Left ventricle myocardium inferior (tissue), 1 donor: ENCODE results near the gene TNPO2. TPM values are rescaled to one million over a fixed set of nuclear protein-coding genes. Genes with fewer than 3 reads are reported as not detected.

ENCODE experiments used
- DNase-seq: peaks from one replicate; pipeline ENCODE4 v3.0.0-alpha.2; 2020
- H3K27ac ChIP-seq: fragments of 200-600 bp; replicated peaks from 2 replicates; pipeline ENCODE4 v1.8.0; 2021
- H3K27me3 ChIP-seq: fragments of 200-600 bp; 2 replicates; pipeline ENCODE4 v1.8.0; 2021; ENCODE audit warnings: low read depth
- H3K36me3 ChIP-seq: fragments of 200-600 bp; 2 replicates; pipeline ENCODE4 v1.8.0; 2021
- H3K4me1 ChIP-seq: fragments of 200-600 bp; 2 replicates; pipeline ENCODE4 v1.8.0; 2021
- H3K4me3 ChIP-seq: fragments of 200-600 bp; 2 replicates; pipeline ENCODE4 v1.8.0; 2021; ENCODE audit warnings: mild to moderate bottlenecking, moderate library complexity
- H3K9me3 ChIP-seq: fragments of 200-600 bp; replicated peaks from 2 replicates; pipeline ENCODE4 v1.8.0; 2021
- intact Hi-C: fragments of 100-400 bp; cut with micrococcal nuclease; formaldehyde crosslinking; loops from one replicate; pipeline ENCODE4 v1.11.0; 2022
- total RNA-seq: library from RNA; stranded (reverse); fragmentation: NEBNext Ultra II Directional; extraction: Animal tissue kit (Norgen Biotek cat#: 25700); gene quantifications from one replicate; pipeline ENCODE4 v1.2.1, GENCODE V29; 2021
- TF ChIP-seq, protein P1 (sequence below): fragments of 200-600 bp; IDR thresholded peaks from 2 replicates; pipeline ENCODE4 v1.8.0; 2021; ENCODE audit warnings: antibody characterized with exemption, mild to moderate bottlenecking, borderline replicate concordance
- donor health status: DM: no; HTN: yes; CAD: no; lungs with severe emphysema.

TNPO2 gene
- total RNA-seq, 1 donor from 2014 or later, result 33.1 TPM

DNA sequence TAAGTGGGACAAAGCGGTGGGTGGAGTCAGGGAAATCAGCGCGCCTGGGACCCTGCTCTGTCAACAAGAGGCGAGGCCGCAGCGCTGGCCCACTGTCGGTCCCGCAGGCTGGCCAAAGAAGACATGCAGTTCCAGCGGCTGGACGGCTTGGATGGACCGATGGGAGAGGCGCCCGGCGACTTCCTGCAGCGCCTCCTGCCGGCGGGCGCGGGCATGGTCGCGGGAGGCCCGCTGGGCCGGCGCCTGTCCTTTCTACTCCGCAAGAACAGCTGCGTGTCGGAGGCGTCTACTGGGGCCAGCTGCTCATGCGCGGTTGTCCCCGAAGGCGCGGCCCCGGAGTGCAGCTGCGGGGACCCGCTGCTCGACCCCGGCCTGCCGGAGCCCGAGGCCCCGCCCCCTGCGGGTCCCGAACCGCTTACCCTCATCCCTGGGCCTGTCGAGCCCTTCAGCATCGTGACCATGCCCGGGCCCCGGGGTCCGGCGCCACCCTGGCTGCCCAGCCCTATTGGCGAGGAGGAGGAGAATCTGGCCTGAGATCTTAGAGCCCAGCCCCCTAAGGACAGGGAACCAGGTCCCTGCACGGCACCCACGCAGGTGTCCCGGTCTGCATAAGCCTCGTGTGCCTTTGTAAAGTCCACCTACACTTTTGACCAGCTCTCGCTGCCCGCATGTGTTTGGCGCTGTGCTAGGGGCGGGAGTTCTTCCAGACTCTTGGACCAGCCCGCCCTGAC lies 34.0 kb upstream of the TNPO2 start:
- TF ChIP-seq, protein P1, sequence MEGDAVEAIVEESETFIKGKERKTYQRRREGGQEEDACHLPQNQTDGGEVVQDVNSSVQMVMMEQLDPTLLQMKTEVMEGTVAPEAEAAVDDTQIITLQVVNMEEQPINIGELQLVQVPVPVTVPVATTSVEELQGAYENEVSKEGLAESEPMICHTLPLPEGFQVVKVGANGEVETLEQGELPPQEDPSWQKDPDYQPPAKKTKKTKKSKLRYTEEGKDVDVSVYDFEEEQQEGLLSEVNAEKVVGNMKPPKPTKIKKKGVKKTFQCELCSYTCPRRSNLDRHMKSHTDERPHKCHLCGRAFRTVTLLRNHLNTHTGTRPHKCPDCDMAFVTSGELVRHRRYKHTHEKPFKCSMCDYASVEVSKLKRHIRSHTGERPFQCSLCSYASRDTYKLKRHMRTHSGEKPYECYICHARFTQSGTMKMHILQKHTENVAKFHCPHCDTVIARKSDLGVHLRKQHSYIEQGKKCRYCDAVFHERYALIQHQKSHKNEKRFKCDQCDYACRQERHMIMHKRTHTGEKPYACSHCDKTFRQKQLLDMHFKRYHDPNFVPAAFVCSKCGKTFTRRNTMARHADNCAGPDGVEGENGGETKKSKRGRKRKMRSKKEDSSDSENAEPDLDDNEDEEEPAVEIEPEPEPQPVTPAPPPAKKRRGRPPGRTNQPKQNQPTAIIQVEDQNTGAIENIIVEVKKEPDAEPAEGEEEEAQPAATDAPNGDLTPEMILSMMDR, result peak; percentile 90
- Histone ChIP-seq H3K27me3 (peaks cover 30% of the 10 kb centered on the region), H3K9me3 (no peaks in the 10 kb centered on the region), H3K27ac (peak overlapping the region; percentile 70), H3K4me3 (peak overlapping the region; percentile 60), H3K36me3 (no peaks in the 10 kb centered on the region), H3K4me1 (peaks cover 28% of the 10 kb centered on the region)
- intact Hi-C loops, result no loop called here
- DNase-seq, result peak; percentile 61

DNA sequence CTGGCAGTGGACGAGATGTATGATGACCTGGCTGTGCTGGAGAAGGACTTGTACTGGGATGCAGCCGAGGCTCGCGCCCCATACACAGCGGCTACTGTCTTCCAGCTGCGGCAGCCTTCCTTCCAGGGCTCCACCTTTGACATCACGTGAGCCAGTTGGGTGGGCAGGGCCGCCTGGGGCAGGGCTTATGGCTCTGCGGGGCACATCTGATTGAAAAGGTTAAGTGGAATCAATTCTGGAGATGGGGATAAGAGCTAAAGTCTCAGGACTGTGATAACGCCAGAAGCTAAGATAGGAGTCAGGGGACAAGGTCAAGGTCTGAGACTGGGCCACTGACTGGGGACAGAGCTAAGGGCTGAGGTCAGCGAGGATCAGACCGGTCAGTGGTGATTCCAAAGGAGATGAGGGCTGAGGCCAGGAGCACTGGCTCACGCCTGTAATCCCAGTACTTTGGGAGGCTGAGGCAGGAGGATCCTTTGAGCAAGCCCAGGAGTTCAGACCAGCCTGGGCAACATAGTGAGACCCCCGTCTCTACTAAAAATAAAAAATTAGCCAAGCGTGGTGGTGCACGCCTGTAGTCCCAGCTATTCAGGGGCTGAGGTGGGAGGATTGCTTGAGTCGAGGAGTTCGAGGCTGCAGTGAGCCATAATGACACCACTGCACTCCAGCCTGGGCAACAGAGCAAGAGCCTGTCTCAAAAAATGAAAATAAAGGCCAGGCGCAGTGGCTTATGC lies 32.6 kb upstream of the TNPO2 start:
- H3K4me3 ChIP-seq, result no peak overlapping the region
- no peak overlapping the region for H3K27ac ChIP-seq
- DNase-seq, result no peak
- H3K36me3 ChIP-seq, result no peaks in the 10 kb centered on the region
- peaks cover 44% of the 10 kb centered on the region for H3K27me3 ChIP-seq
- TF ChIP-seq, protein P1, result no peak
- intact Hi-C loops, result no loop called here
- H3K4me1 ChIP-seq, result peaks cover 17% of the 10 kb centered on the region
- no peaks in the 10 kb centered on the region for H3K9me3 ChIP-seq

GRCh38 chr19:12754465-12755196 lies 30.9 kb upstream of the TNPO2 start:
- intact Hi-C loops, result no loop called here
- Histone ChIP-seq H3K4me1 (peaks cover 11% of the 10 kb centered on the region), H3K27ac (no peak overlapping the region), H3K36me3 (no peaks in the 10 kb centered on the region), H3K9me3 (no peaks in the 10 kb centered on the region), H3K4me3 (no peak overlapping the region), H3K27me3 (peaks cover 61% of the 10 kb centered on the region)
- no peak for DNase-seq
- TF ChIP-seq, protein P1, result no peak

- peaks cover 8% of the 10 kb centered on the region for H3K9me3 ChIP-seq
- TF ChIP-seq, protein P1, result no peak
- H3K4me1 ChIP-seq, result peaks cover 2% of the 10 kb centered on the region
- peaks cover 12% of the 10 kb centered on the region for H3K36me3 ChIP-seq
- intact Hi-C loops, result no loop called here
- H3K4me3 ChIP-seq, result no peak overlapping the region
- H3K27me3 ChIP-seq, result peaks cover 75% of the 10 kb centered on the region
- no peak for DNase-seq
- H3K27ac ChIP-seq, result no peak overlapping the region
Measured at GRCh38 chr19:12752056-12752781, 28.5 kb upstream of the TNPO2 start.

GRCh38 chr19:12751635-12752034 lies 27.9 kb upstream of the TNPO2 start, which contains the start of gene BEST2:
TSS of gene BEST2 (plus strand) at chr19:12751791. CDS start at chr19:12752593, 802 bp downstream.
- H3K27me3 ChIP-seq, result peaks cover 75% of the 10 kb centered on the region
- intact Hi-C loops, result no loop called here
- peaks cover 8% of the 10 kb centered on the region for H3K9me3 ChIP-seq
- TF ChIP-seq, protein P1, result no peak
- no peaks in the 10 kb centered on the region for H3K4me1 ChIP-seq
- H3K4me3 ChIP-seq, result no peak within 1 kb of the TSS
- no peak within 1 kb of the TSS for H3K27ac ChIP-seq
- no peak for DNase-seq
- peaks cover 18% of the 10 kb centered on the region for H3K36me3 ChIP-seq
